ENCODE data around the gene KRTAP5-3. TPM values are rescaled to one million over a fixed set of nuclear protein-coding genes. Genes with fewer than 3 reads are reported as not detected.

Gene KRTAP5-3
- total RNA-seq, 1 donor from 2014 or later, result not detected

GRCh38 chr11:1563697-1564534 lies 44.3 kb downstream of the KRTAP5-3 start:
- no peak for TF ChIP-seq CTCF (IDR thresholded peaks at IDR 0.05)
- DNase-seq (ENCODE audit: extremely low spot score, unreplicated experiment), result no peak
- H3K4me3 Mint-ChIP-seq (ENCODE audit: unreplicated experiment), result no peak overlapping the region
- peaks cover 20% of the 10 kb centered on the region for H3K4me1 Mint-ChIP-seq (ENCODE audit: unreplicated experiment)
- no peaks in the 10 kb centered on the region for H3K9me3 Mint-ChIP-seq (ENCODE audit: unreplicated experiment)
- no peaks in the 10 kb centered on the region for H3K27me3 Mint-ChIP-seq (ENCODE audit: unreplicated experiment)
- no peak overlapping the region for H3K27ac Mint-ChIP-seq (ENCODE audit: unreplicated experiment)
- H3K36me3 Mint-ChIP-seq (ENCODE audit: unreplicated experiment), result peaks cover 4% of the 10 kb centered on the region

GRCh38 chr11:1563149-1563638 lies 45.1 kb downstream of the KRTAP5-3 start:
- no peak for TF ChIP-seq CTCF (IDR thresholded peaks at IDR 0.05)
- no peak for DNase-seq (ENCODE audit: extremely low spot score, unreplicated experiment)
- Mint-ChIP-seq H3K27ac (ENCODE audit: unreplicated experiment) (no peak overlapping the region), H3K9me3 (ENCODE audit: unreplicated experiment) (no peaks in the 10 kb centered on the region), H3K4me3 (ENCODE audit: unreplicated experiment) (no peak overlapping the region), H3K36me3 (ENCODE audit: unreplicated experiment) (peaks cover 4% of the 10 kb centered on the region), H3K27me3 (ENCODE audit: unreplicated experiment) (no peaks in the 10 kb centered on the region), H3K4me1 (ENCODE audit: unreplicated experiment) (peaks cover 26% of the 10 kb centered on the region)

- Mint-ChIP-seq H3K9me3 (ENCODE audit: unreplicated experiment) (no peaks in the 10 kb centered on the region), H3K27me3 (ENCODE audit: unreplicated experiment) (no peaks in the 10 kb centered on the region), H3K4me3 (ENCODE audit: unreplicated experiment) (no peak overlapping the region), H3K27ac (ENCODE audit: unreplicated experiment) (no peak overlapping the region), H3K36me3 (ENCODE audit: unreplicated experiment) (peaks cover 4% of the 10 kb centered on the region), H3K4me1 (ENCODE audit: unreplicated experiment) (peaks cover 30% of the 10 kb centered on the region)
- no peak for TF ChIP-seq CTCF (IDR thresholded peaks at IDR 0.05)
- DNase-seq (ENCODE audit: extremely low spot score, unreplicated experiment), result no peak
Observed at GRCh38 chr11:1562469-1563148, 45.7 kb downstream of the KRTAP5-3 start.

- Mint-ChIP-seq H3K4me1 (ENCODE audit: unreplicated experiment) (peaks cover 30% of the 10 kb centered on the region), H3K27me3 (ENCODE audit: unreplicated experiment) (no peaks in the 10 kb centered on the region), H3K36me3 (ENCODE audit: unreplicated experiment) (peaks cover 4% of the 10 kb centered on the region), H3K4me3 (ENCODE audit: unreplicated experiment) (no peak overlapping the region), H3K9me3 (ENCODE audit: unreplicated experiment) (no peaks in the 10 kb centered on the region), H3K27ac (ENCODE audit: unreplicated experiment) (no peak overlapping the region)
- DNase-seq (ENCODE audit: extremely low spot score, unreplicated experiment), result no peak
- TF ChIP-seq CTCF (IDR thresholded peaks at IDR 0.05), result no peak
Observed at GRCh38 chr11:1561955-1562354, 46.3 kb downstream of the KRTAP5-3 start.

GRCh38 chr11:1561266-1561665 lies 47.0 kb downstream of the KRTAP5-3 start:
- TF ChIP-seq CTCF (IDR thresholded peaks at IDR 0.05), result no peak
- DNase-seq (ENCODE audit: extremely low spot score, unreplicated experiment), result no peak
- Mint-ChIP-seq H3K4me3 (ENCODE audit: unreplicated experiment) (no peak overlapping the region), H3K9me3 (ENCODE audit: unreplicated experiment) (no peaks in the 10 kb centered on the region), H3K4me1 (ENCODE audit: unreplicated experiment) (peaks cover 30% of the 10 kb centered on the region), H3K27me3 (ENCODE audit: unreplicated experiment) (no peaks in the 10 kb centered on the region), H3K27ac (ENCODE audit: unreplicated experiment) (no peak overlapping the region), H3K36me3 (ENCODE audit: unreplicated experiment) (peaks cover 4% of the 10 kb centered on the region)

Data from osteocyte (in vitro differentiated cells).